Colonic mucosa (tissue), 4 donors: Measurements from ENCODE around the gene METTL25B. TPM values are rescaled to one million over a fixed set of nuclear protein-coding genes. Genes with fewer than 3 reads are reported as not detected.

Experiments
- DNase-seq: peaks from one replicate; pipeline ENCODE4 v3.0.0-alpha.2; 2020
- H3K27ac ChIP-seq: fragments of 200-600 bp; one replicate; pipeline ENCODE4 v1.8.0; 2021
- H3K27me3 ChIP-seq: fragments of 200-600 bp; one replicate; pipeline ENCODE4 v1.8.0; 2021
- H3K36me3 ChIP-seq: fragments of 200-600 bp; one replicate; pipeline ENCODE4 v1.8.0; 2021
- H3K4me1 ChIP-seq: fragments of 200-600 bp; one replicate; pipeline ENCODE4 v1.8.0; 2021; ENCODE audit warnings: mild to moderate bottlenecking
- H3K4me3 ChIP-seq: fragments of 200-600 bp; one replicate; pipeline ENCODE4 v1.8.0; 2021
- H3K9ac ChIP-seq, 2 donors: one replicate each; pipeline ENCODE4 v1.7.0; 2013; ENCODE audit warnings: control low read depth in 2 of 2, low read depth in 2 of 2, low read length in 2 of 2
- H3K9me3 ChIP-seq: fragments of 200-600 bp; one replicate; pipeline ENCODE4 v1.8.0; 2021
- intact Hi-C: fragments of 100-400 bp; cut with DNase I; formaldehyde crosslinking; loops from one replicate; pipeline ENCODE4 v1.14.1; 2022
- total RNA-seq, 2 donors: library from RNA; stranded (reverse); fragmentation: NEBNext Ultra II Directional in 1 of 2; extraction: Animal tissue kit (Norgen Biotek cat#: 25700) in 1 of 2; gene quantifications; one replicate each; pipeline ENCODE4 v1.2.1, GENCODE V29; 2021
- TF ChIP-seq, protein P1 (sequence below): fragments of 200-600 bp; IDR thresholded peaks from one replicate; pipeline ENCODE4 v1.8.0; 2022; ENCODE audit warnings: antibody characterized with exemption, mild to moderate bottlenecking
- donor health status: healthy.
- donor health status: DM: no; HTN: no; CAD: no.
- donor health status: DM: no; HTN: no; CAD: no.

The METTL25B gene
- total RNA-seq, 2 donors from 2014 or later: 31.3 to 51.9 TPM

DNA sequence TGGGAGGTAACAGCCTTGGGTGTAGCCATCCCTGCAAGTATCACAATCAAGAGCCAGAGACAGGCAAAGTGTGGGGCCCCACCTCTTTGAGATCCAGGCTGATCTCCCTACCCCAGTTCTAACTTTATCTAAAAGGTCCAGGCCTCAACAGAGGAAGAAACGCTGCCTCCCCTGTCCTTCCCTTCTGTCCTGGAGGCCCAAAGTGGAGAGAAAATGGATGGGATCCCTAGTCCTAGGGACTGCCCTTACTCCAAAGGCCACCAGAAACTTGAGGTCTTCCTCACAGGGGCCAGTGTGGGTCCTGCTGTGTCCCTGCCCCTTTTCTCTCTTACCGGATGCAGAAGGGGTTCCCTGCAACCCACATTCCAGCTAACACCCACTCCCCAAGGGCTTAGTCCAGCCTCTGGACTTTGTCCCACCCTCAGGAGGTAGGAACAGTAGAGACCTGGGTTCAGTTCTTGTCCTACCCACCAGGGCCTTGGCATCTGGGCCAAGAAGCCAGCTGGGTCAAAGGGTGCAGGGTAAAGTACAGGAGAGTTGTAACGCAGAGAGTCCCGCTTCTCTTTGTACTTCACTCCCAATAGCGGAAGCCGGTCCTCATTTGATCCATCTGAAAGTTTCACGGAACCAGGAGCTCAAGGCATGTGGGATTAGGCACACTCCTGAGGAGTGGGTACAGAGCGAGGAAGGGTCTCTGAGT is 21.3 kb downstream of the METTL25B start:
- Histone ChIP-seq H3K27ac (peak overlapping the region; percentile 94), H3K9me3 (no peaks in the 10 kb centered on the region), H3K9ac (peak overlapping the region; percentile 98 to 99), H3K4me1 (peaks cover 27% of the 10 kb centered on the region), H3K27me3 (no peaks in the 10 kb centered on the region), H3K4me3 (peak overlapping the region; percentile 95), H3K36me3 (no peaks in the 10 kb centered on the region)
- TF ChIP-seq, protein P1, sequence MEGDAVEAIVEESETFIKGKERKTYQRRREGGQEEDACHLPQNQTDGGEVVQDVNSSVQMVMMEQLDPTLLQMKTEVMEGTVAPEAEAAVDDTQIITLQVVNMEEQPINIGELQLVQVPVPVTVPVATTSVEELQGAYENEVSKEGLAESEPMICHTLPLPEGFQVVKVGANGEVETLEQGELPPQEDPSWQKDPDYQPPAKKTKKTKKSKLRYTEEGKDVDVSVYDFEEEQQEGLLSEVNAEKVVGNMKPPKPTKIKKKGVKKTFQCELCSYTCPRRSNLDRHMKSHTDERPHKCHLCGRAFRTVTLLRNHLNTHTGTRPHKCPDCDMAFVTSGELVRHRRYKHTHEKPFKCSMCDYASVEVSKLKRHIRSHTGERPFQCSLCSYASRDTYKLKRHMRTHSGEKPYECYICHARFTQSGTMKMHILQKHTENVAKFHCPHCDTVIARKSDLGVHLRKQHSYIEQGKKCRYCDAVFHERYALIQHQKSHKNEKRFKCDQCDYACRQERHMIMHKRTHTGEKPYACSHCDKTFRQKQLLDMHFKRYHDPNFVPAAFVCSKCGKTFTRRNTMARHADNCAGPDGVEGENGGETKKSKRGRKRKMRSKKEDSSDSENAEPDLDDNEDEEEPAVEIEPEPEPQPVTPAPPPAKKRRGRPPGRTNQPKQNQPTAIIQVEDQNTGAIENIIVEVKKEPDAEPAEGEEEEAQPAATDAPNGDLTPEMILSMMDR: no peak
- intact Hi-C loops: no loop called here
- DNase-seq: peak; percentile 81

DNA sequence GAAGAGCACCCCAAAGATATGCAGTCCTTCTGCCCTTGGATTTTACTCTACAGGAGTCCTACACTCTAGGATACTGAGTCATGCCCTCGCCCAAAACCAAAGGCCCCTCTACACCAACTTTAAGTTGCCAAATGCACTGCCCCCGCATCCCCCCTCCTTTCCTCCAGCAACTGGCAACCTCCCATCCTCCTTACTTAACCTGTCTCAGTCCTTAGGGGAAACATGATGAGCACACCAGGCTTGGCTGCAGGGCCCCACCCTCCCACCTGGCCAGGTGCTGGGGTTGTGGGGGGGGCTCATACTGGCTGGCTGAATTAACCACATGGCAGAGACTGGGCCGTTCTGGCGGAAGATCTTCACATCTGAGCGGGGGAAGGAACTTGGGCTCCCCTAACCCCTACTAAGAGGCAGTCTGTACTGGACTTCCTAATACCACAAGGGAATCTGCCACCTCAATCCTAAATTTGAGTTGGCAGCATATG is 22.0 kb downstream of the METTL25B start:
- Histone ChIP-seq H3K4me1 (peaks cover 27% of the 10 kb centered on the region), H3K9ac (peak overlapping the region; percentile 98 to 99), H3K27me3 (no peaks in the 10 kb centered on the region), H3K9me3 (no peaks in the 10 kb centered on the region), H3K36me3 (no peaks in the 10 kb centered on the region), H3K27ac (peak overlapping the region; percentile 94), H3K4me3 (peak overlapping the region; percentile 95)
- TF ChIP-seq, protein P1: no peak
- DNase-seq: peak; percentile 73
- intact Hi-C loops: no loop called here

DNA sequence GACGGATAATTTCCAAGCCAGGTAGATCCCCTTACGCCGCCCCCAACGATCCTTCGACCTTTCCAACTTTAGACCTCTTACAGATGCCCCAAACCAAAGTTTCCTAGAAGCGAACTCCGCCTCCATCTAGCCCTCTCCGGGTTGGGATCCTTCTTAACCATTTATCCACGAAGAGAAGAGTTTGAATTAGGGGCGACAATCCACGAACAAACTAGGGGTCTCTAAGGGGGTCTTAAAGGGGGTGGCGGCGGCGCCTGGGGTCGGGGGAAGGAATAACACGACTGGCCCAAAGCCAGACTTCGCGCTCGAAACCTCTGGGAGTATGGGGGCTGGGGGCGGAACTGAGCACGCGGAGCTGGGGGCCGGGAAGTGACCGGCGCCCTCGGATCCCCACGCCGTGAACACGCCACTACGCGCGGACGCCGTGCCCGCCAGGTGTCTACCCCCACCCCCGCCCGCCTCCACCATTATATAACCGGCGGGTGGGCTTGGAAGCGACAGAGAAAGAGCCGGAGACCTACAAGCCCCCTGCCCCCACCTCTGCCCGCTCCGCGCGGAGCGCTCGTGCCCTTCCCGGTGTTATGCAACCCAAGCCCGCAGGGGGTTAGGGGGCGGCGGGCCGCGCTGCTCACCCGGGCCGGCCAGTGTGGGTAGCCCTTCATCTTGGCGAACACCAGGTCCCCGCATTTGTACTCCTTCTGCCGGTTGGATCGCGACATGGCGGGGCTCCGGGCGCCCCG is 22.6 kb downstream of the METTL25B start:
- intact Hi-C loops: no loop called here
- no peaks in the 10 kb centered on the region for H3K36me3 ChIP-seq
- TF ChIP-seq, protein P1: no peak
- no peaks in the 10 kb centered on the region for H3K9me3 ChIP-seq
- H3K27ac ChIP-seq: peak overlapping the region; percentile 94
- no peaks in the 10 kb centered on the region for H3K27me3 ChIP-seq
- DNase-seq: peak; percentile 50
- H3K9ac ChIP-seq: peak overlapping the region; percentile 98 to 99
- H3K4me1 ChIP-seq: peaks cover 27% of the 10 kb centered on the region
- peak overlapping the region; percentile 95 for H3K4me3 ChIP-seq

DNA sequence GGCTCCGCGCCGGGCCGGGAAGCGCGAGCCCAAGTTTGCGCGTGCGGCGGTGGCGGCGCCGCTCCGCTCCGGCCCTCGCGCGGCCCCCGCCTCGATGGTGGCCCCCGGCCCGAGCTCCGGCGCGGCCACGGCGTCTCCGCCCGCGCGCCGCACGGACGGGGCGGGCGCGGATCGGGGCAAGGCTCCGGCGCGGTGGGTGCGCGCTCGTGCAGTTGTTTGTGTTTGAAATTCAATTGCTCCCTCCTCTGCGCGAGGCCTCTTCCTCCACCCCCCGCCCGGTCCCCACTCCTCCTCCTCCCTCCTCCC is 23.1 kb downstream of the METTL25B start, which contains the start of gene HDGF:
HDGF (minus strand) TSS at position 225 of the 306 bp plus-strand sequence. CDS start 246 bp downstream, outside the sequence.
- intact Hi-C loops: no loop called here
- H3K9ac ChIP-seq: peak within 1 kb of the TSS; percentile 99
- peak within 1 kb of the TSS; percentile 95 for H3K4me3 ChIP-seq
- H3K27ac ChIP-seq: peak within 1 kb of the TSS; percentile 94
- TF ChIP-seq, protein P1: no peak
- H3K27me3 ChIP-seq: no peaks in the 10 kb centered on the region
- H3K9me3 ChIP-seq: no peaks in the 10 kb centered on the region
- no peak for DNase-seq
- no peaks in the 10 kb centered on the region for H3K36me3 ChIP-seq
- H3K4me1 ChIP-seq: peaks cover 22% of the 10 kb centered on the region

DNA sequence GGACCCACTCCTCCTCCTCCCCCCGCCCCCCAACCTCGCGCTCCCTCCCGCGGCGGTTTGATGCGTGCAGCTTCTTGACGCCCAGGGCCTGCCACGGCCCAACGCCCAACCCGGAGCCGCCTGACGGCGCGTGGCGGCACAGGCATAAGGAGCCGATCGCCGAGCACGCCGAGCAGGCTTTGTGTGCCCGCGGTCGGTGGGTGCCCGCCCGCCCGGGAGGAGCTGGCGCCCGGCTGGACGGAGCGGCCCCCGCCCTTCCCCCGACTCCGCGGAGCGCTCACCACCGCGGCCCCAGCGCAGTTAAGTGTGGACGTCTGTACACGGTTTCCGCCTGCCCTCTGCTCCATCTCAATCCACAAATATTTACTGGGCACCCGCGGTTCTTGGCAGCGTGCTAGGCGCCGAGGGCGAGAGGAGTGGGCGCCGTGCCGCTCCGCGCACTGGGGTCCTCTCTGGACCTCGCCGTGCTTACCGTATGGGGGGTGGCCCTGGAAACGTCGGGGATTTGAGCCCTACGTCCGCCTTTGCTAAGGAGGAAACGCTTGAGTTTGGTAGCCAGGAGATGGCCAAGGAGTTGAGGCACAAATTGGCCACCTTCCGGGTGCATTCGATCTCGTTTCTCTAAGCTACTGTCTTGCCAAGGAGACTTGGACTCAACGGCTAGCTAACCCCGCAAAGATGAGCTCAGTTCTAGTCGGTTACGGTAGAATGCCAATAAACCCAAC is 23.6 kb downstream of the METTL25B start:
- no peaks in the 10 kb centered on the region for H3K9me3 ChIP-seq
- peak overlapping the region; percentile 91 to 99 for H3K9ac ChIP-seq
- TF ChIP-seq, protein P1: no peak
- H3K4me3 ChIP-seq: peak overlapping the region; percentile 95
- peak overlapping the region; percentile 94 for H3K27ac ChIP-seq
- intact Hi-C loops: no loop called here
- H3K36me3 ChIP-seq: no peaks in the 10 kb centered on the region
- peak; percentile 99 for DNase-seq
- H3K4me1 ChIP-seq: peaks cover 18% of the 10 kb centered on the region
- no peaks in the 10 kb centered on the region for H3K27me3 ChIP-seq
